ENCODE data around the gene MYH10.

MYH10 gene

GRCh38 chr17:8504460-8505207 lies 125.9 kb downstream of the MYH10 start:
- no peaks in the 10 kb centered on the region for H3K4me1 ChIP-seq (ENCODE audit: insufficient read depth, low read length, severe bottlenecking)
- H3F3A ChIP-seq (ENCODE audit: insufficient read depth, low read length): no peaks in the 10 kb centered on the region
- H3K36me3 ChIP-seq (ENCODE audit: insufficient read depth, low read length): peaks cover 25% of the 10 kb centered on the region
- H3K9me2 ChIP-seq (ENCODE audit: low read depth, low read length): no peaks in the 10 kb centered on the region
- H2AFZ ChIP-seq (ENCODE audit: low read length): no peak overlapping the region
- no peak overlapping the region for H3K4me2 ChIP-seq (ENCODE audit: low read length)
- no peak overlapping the region for H3K9ac ChIP-seq (ENCODE audit: low read length)
- H3K4me3 ChIP-seq (ENCODE audit: low read depth, low read length, poor library complexity, severe bottlenecking): no peak overlapping the region
- H3K27me3 ChIP-seq (ENCODE audit: insufficient read depth, low read length): no peaks in the 10 kb centered on the region
- no peaks in the 10 kb centered on the region for H3K9me3 ChIP-seq (ENCODE audit: low read length)
- TF ChIP-seq CTCF (IDR thresholded peaks at IDR 0.05; ENCODE audit: low read length) (no peak), EZH2 (IDR thresholded peaks at IDR 0.05; ENCODE audit: borderline replicate concordance, low read length) (no peak)
- no peaks in the 10 kb centered on the region for H3K79me2 ChIP-seq (ENCODE audit: insufficient read depth, low read length)
- no peaks in the 10 kb centered on the region for H4K20me1 ChIP-seq (ENCODE audit: insufficient read depth, low read length)
- H3K27ac ChIP-seq (ENCODE audit: low read depth, low read length, poor library complexity, severe bottlenecking): no peak overlapping the region

GRCh38 chr17:8503807-8504206 lies 126.7 kb downstream of the MYH10 start:
- H3K4me3 ChIP-seq (ENCODE audit: low read depth, low read length, poor library complexity, severe bottlenecking): no peak overlapping the region
- H3K9me3 ChIP-seq (ENCODE audit: low read length): no peaks in the 10 kb centered on the region
- H3K27me3 ChIP-seq (ENCODE audit: insufficient read depth, low read length): no peaks in the 10 kb centered on the region
- no peaks in the 10 kb centered on the region for H3F3A ChIP-seq (ENCODE audit: insufficient read depth, low read length)
- no peak overlapping the region for H3K27ac ChIP-seq (ENCODE audit: low read depth, low read length, poor library complexity, severe bottlenecking)
- no peak overlapping the region for H2AFZ ChIP-seq (ENCODE audit: low read length)
- peaks cover 21% of the 10 kb centered on the region; the same call in 1 of the 2 replicates for H3K36me3 ChIP-seq (ENCODE audit: insufficient read depth, low read length)
- no peaks in the 10 kb centered on the region for H3K4me1 ChIP-seq (ENCODE audit: insufficient read depth, low read length, severe bottlenecking)
- no peak overlapping the region for H3K9ac ChIP-seq (ENCODE audit: low read length)
- no peak overlapping the region for H3K4me2 ChIP-seq (ENCODE audit: low read length)
- H4K20me1 ChIP-seq (ENCODE audit: insufficient read depth, low read length): no peaks in the 10 kb centered on the region
- H3K79me2 ChIP-seq (ENCODE audit: insufficient read depth, low read length): no peaks in the 10 kb centered on the region
- TF ChIP-seq EZH2 (IDR thresholded peaks at IDR 0.05; ENCODE audit: borderline replicate concordance, low read length) (no peak), CTCF (IDR thresholded peaks at IDR 0.05; ENCODE audit: low read length) (no peak)
- H3K9me2 ChIP-seq (ENCODE audit: low read depth, low read length): no peaks in the 10 kb centered on the region

- no peaks in the 10 kb centered on the region for H3F3A ChIP-seq (ENCODE audit: insufficient read depth, low read length)
- H2AFZ ChIP-seq (ENCODE audit: low read length): no peak overlapping the region
- H3K4me1 ChIP-seq (ENCODE audit: insufficient read depth, low read length, severe bottlenecking): no peaks in the 10 kb centered on the region
- no peak overlapping the region for H3K4me3 ChIP-seq (ENCODE audit: low read depth, low read length, poor library complexity, severe bottlenecking)
- H3K79me2 ChIP-seq (ENCODE audit: insufficient read depth, low read length): no peaks in the 10 kb centered on the region
- H3K27ac ChIP-seq (ENCODE audit: low read depth, low read length, poor library complexity, severe bottlenecking): no peak overlapping the region
- no peak overlapping the region for H3K9ac ChIP-seq (ENCODE audit: low read length)
- no peak overlapping the region for H3K4me2 ChIP-seq (ENCODE audit: low read length)
- H3K36me3 ChIP-seq (ENCODE audit: insufficient read depth, low read length): peaks cover 16% of the 10 kb centered on the region; the same call in 1 of the 2 replicates
- no peaks in the 10 kb centered on the region for H3K27me3 ChIP-seq (ENCODE audit: insufficient read depth, low read length)
- H3K9me3 ChIP-seq (ENCODE audit: low read length): no peaks in the 10 kb centered on the region
- H3K9me2 ChIP-seq (ENCODE audit: low read depth, low read length): no peaks in the 10 kb centered on the region
- H4K20me1 ChIP-seq (ENCODE audit: insufficient read depth, low read length): no peaks in the 10 kb centered on the region
- TF ChIP-seq EZH2 (IDR thresholded peaks at IDR 0.05; ENCODE audit: borderline replicate concordance, low read length): no peak
- TF ChIP-seq CTCF (IDR thresholded peaks at IDR 0.05; ENCODE audit: low read length): no peak
Measured at GRCh38 chr17:8503368-8503767, 127.2 kb downstream of the MYH10 start.

All from OCI-LY1 (cell line).